DOHH2 (cell line): ENCODE data around the gene CLCN2.

Source experiments
- H3F3A ChIP-seq: fragments of 200-600 bp; sonication (generic), shearing (Covaris generic); 2 replicates; pipeline ENCODE4 v1.6.0; 2016; ENCODE audit warnings: antibody characterized with exemption, mild to moderate bottlenecking; ENCODE audit not compliant: control insufficient read depth, insufficient read depth
- H3K27ac ChIP-seq: fragments of 200-600 bp; sonication (generic); 2 replicates; pipeline ENCODE4 v1.5.1; 2014; ENCODE audit warnings: low read depth, mild to moderate bottlenecking, low read length, moderate library complexity
- H3K27me3 ChIP-seq: fragments of 200-600 bp; sonication (generic); 2 replicates; pipeline ENCODE4 v1.6.1; 2014; ENCODE audit warnings: mild to moderate bottlenecking, low read length, mixed read lengths; ENCODE audit not compliant: control insufficient read depth
- H3K36me3 ChIP-seq: fragments of 200-600 bp; sonication (generic); 2 replicates; pipeline ENCODE4 v1.6.1; 2014; ENCODE audit warnings: mild to moderate bottlenecking, low read length, moderate library complexity, mixed read lengths; ENCODE audit not compliant: control insufficient read depth
- H3K4me1 ChIP-seq: fragments of 200-600 bp; sonication (generic); 2 replicates; pipeline ENCODE4 v1.6.1; 2014; ENCODE audit warnings: mild to moderate bottlenecking, low read length, mixed read lengths; ENCODE audit not compliant: control insufficient read depth
- H3K4me2 ChIP-seq: fragments of 200-600 bp; sonication (generic); 2 replicates; pipeline ENCODE4 v1.6.0; 2014; ENCODE audit warnings: mild to moderate bottlenecking, low read length, moderate library complexity
- H3K4me3 ChIP-seq: fragments of 200-600 bp; sonication (generic); 2 replicates; pipeline ENCODE4 v1.5.1; 2014; ENCODE audit warnings: mild to moderate bottlenecking, low read length, mixed read lengths
- H3K79me2 ChIP-seq: fragments of 200-600 bp; sonication (generic); 2 replicates; pipeline ENCODE4 v1.6.1; 2014; ENCODE audit warnings: mild to moderate bottlenecking, low read length, mixed read lengths; ENCODE audit not compliant: control insufficient read depth
- H3K9me2 ChIP-seq: fragments of 200-600 bp; sonication (generic); replicated peaks from 2 replicates; pipeline ENCODE4 v1.6.1; 2014; ENCODE audit warnings: mild to moderate bottlenecking, low read length, mixed read lengths; ENCODE audit not compliant: control insufficient read depth
- H3K9me3 ChIP-seq: fragments of 200-600 bp; sonication (generic); 2 replicates; pipeline ENCODE4 v1.6.1; 2014; ENCODE audit warnings: antibody characterized with exemption, low read length, mixed read lengths; ENCODE audit not compliant: control insufficient read depth, insufficient read depth
- H4K20me1 ChIP-seq: fragments of 200-600 bp; sonication (generic); 2 replicates; pipeline ENCODE4 v1.6.0; 2014; ENCODE audit warnings: low read depth, mild to moderate bottlenecking, antibody characterized with exemption, low read length, moderate library complexity; ENCODE audit not compliant: control insufficient read depth, insufficient read depth
- EZH2phosphoT487 ChIP-seq: fragments of 200-600 bp; sonication (generic); IDR thresholded peaks from 2 replicates; pipeline ENCODE4 v1.6.1; 2017; ENCODE audit warnings: borderline replicate concordance, mild to moderate bottlenecking, antibody characterized with exemption, low read length, moderate library complexity, mixed read lengths
- TF ChIP-seq, protein P1 (sequence below): fragments of 200-600 bp; sonication (generic); IDR thresholded peaks from one replicate; pipeline ENCODE4 v1.5.1; 2014; ENCODE audit warnings: antibody characterized with exemption, mild to moderate bottlenecking, low read depth, low read length; ENCODE audit not compliant: poor library complexity, severe bottlenecking

Gene CLCN2

DNA sequence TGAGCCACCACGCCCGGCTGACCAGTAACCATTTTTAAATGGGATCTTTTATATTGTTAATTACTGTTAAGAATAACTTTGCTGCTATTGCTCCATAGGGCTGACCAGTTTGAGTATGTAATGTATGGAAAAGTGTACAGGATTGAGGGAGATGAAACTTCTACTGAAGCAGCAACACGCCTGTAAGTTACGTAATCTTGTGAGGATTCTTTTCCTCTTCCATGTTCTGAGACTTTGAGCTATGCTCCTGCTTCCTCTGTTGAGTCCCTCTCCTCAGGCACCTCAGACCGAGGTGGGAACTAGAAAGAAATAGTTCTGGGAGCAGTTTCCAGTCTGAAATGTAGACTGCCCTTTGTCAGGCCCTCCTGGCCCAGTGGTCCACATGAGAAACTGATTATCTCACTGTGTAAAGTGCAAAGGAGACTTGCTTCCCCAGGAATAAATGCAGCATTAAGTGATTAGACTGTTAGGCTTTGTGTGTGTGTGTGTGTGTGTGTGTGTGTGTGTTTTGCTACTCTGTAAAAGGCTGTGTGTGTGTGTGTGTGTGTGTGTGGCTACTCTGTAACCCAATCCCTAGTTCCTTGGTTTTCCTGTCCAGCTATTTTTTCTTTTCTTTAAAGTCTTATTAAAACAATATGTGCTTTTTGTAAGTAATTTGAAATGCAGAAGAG lies 5.3 kb upstream of the CLCN2 start:
- H3K27me3 ChIP-seq: no peaks in the 10 kb centered on the region
- no peaks in the 10 kb centered on the region for H3K9me3 ChIP-seq
- peaks cover 11% of the 10 kb centered on the region for H3K4me1 ChIP-seq
- H3K79me2 ChIP-seq: peaks cover 33% of the 10 kb centered on the region
- H3K4me2 ChIP-seq: no peak overlapping the region
- H3F3A ChIP-seq: peaks cover 14% of the 10 kb centered on the region; the same call in 1 of the 2 replicates
- no peaks in the 10 kb centered on the region for H3K9me2 ChIP-seq
- H3K36me3 ChIP-seq: peaks cover 64% of the 10 kb centered on the region
- TF ChIP-seq EZH2phosphoT487: no peak
- TF ChIP-seq, protein P1, sequence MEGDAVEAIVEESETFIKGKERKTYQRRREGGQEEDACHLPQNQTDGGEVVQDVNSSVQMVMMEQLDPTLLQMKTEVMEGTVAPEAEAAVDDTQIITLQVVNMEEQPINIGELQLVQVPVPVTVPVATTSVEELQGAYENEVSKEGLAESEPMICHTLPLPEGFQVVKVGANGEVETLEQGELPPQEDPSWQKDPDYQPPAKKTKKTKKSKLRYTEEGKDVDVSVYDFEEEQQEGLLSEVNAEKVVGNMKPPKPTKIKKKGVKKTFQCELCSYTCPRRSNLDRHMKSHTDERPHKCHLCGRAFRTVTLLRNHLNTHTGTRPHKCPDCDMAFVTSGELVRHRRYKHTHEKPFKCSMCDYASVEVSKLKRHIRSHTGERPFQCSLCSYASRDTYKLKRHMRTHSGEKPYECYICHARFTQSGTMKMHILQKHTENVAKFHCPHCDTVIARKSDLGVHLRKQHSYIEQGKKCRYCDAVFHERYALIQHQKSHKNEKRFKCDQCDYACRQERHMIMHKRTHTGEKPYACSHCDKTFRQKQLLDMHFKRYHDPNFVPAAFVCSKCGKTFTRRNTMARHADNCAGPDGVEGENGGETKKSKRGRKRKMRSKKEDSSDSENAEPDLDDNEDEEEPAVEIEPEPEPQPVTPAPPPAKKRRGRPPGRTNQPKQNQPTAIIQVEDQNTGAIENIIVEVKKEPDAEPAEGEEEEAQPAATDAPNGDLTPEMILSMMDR: no peak
- no peak overlapping the region for H3K4me3 ChIP-seq
- H4K20me1 ChIP-seq: peaks cover 6% of the 10 kb centered on the region; the same call in 1 of the 2 replicates
- H3K27ac ChIP-seq: no peak overlapping the region

DNA sequence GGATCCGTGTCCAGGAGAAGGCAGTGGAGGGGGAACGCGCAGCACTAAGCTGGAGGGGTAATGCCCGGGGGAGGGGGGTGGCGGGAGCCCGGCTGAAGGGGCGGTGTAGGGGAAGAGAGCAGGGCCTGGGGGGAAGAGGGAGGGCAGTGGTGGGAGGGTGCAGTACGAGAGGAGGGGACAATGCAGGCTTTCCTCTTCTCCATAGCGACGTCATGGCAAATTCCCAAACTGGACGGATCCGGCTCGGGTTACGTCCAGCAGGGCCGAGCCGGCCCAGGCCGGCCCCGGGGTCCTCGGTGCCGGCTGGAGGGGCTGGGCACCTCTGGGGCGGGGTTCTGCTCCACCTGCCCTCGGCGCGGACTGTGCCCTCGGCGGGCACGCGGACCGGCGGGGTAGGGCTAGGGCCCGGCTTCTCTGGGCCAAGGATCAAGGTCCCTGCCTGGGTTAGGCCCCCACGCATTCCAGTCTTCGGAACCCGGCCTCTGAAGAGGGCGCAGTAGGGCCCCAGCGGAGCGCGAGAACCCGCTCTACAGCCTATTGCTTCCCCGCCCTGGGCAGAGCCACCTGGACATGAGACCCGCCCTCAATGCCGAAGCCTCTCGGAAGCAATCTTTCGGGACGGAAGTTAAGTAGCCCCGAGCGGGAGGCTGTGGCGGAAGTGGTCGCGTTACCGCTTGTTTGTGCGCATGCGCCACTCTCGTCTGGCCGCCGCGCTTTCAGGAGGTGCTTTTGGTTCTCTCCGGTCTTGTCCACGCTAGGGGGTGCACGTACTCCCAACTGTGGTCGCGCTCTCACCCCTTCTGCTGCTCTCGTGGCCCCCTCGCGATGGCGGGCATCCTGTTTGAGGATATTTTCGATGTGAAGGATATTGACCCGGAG lies 1.5 kb upstream of the CLCN2 start:
- H3K4me1 ChIP-seq: peaks cover 22% of the 10 kb centered on the region
- H3F3A ChIP-seq: 0 out of 2 replicates have a peak, but pooled peaks cover 3% of the 10 kb centered on the region
- peaks cover 34% of the 10 kb centered on the region for H3K79me2 ChIP-seq
- H3K27ac ChIP-seq: peak overlapping the region; percentile 67
- peak overlapping the region; percentile 77 for H3K4me2 ChIP-seq
- H3K36me3 ChIP-seq: peaks cover 46% of the 10 kb centered on the region
- TF ChIP-seq EZH2phosphoT487: no peak
- TF ChIP-seq, protein P1: peak; percentile 76
- no peaks in the 10 kb centered on the region for H3K9me3 ChIP-seq
- H3K9me2 ChIP-seq: no peaks in the 10 kb centered on the region
- H4K20me1 ChIP-seq: peaks cover 6% of the 10 kb centered on the region; the same call in 1 of the 2 replicates
- peak overlapping the region; percentile 76 for H3K4me3 ChIP-seq
- no peaks in the 10 kb centered on the region for H3K27me3 ChIP-seq

DNA sequence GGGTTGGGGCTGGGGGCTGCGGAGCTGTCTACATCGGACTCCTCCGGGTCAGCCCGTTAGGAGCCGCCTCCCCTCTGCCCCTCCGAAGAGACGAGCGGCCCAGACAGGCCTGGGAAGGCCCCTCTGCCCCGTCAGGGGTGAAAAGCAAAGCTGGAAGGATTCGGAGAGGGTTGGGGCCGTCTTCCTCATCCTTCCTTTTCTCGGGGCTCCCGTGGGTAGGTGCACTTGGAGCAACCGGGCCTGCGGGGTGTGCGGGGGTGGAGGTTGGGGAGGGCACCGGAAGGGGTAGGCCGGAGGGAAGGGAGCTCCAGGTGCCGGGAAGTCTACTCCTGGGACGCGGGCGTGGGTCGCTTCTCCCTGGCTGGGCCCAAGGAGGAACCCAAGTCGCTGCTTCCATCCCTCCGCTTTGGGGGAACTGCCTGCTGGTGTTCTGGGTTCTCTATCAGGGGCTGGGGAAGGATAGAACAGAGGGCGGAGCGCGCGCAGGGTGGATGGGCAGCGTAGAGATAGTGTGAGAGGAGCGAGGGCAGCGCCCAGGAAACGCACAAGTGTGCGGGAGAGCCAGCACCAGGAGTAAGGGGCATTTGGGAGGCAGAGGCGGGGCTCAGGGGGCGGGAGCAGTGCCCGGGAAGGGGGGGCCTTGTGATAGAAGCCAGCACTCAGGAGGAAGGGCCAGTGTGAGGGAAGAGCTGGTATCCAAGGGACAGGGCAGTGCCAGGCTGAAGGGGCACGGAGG lies 695 bp upstream of the CLCN2 start:
- H3K4me3 ChIP-seq: peak overlapping the region; percentile 76
- H4K20me1 ChIP-seq: peaks cover 6% of the 10 kb centered on the region; the same call in 1 of the 2 replicates
- TF ChIP-seq EZH2phosphoT487: no peak
- TF ChIP-seq, protein P1: no peak
- peaks cover 22% of the 10 kb centered on the region for H3K4me1 ChIP-seq
- no peaks in the 10 kb centered on the region for H3K9me3 ChIP-seq
- H3K9me2 ChIP-seq: no peaks in the 10 kb centered on the region
- peak overlapping the region; percentile 77 for H3K4me2 ChIP-seq
- H3K27ac ChIP-seq: peak overlapping the region; percentile 67
- no peaks in the 10 kb centered on the region for H3K27me3 ChIP-seq
- H3K79me2 ChIP-seq: peaks cover 34% of the 10 kb centered on the region
- no peaks in the 10 kb centered on the region for H3F3A ChIP-seq
- peaks cover 40% of the 10 kb centered on the region for H3K36me3 ChIP-seq
